HFFc6 (cell line): Measurements from ENCODE around the gene ITSN1. TPM values are rescaled to one million over a fixed set of nuclear protein-coding genes. Genes with fewer than 3 reads are reported as not detected.
A peak's percentile ranks its signal among the peaks of the same experiment; 100 is the strongest.

Source experiments
- DNase-seq: peaks from one replicate; pipeline ENCODE4 v3.0.0-alpha.2; 2018
- H3K27ac Mint-ChIP-seq: 2 replicates; pipeline ENCODE4 v1.8.0; 2020; ENCODE audit warnings: mild to moderate bottlenecking, mixed read lengths
- H3K27me3 Mint-ChIP-seq: 2 replicates; pipeline ENCODE4 v1.8.0; 2021; ENCODE audit warnings: mild to moderate bottlenecking, moderate library complexity, mixed read lengths; ENCODE audit not compliant: insufficient read depth
- H3K36me3 Mint-ChIP-seq: 2 replicates; pipeline ENCODE4 v1.8.0; 2021; ENCODE audit warnings: low read depth, mixed read lengths
- H3K4me1 Mint-ChIP-seq: 2 replicates; pipeline ENCODE4 v1.8.0; 2020; ENCODE audit warnings: low read depth, mixed read lengths
- H3K4me3 Mint-ChIP-seq: 2 replicates; pipeline ENCODE4 v1.8.0; 2020; ENCODE audit warnings: mild to moderate bottlenecking, moderate library complexity, mixed read lengths
- H3K9me3 Mint-ChIP-seq: 2 replicates; pipeline ENCODE4 v1.8.0; 2020; ENCODE audit warnings: mild to moderate bottlenecking, mixed read lengths
- total RNA-seq, 6 experiments: library from RNA; stranded (reverse); fragmentation: NEBNext Ultra II Directional; extraction: Animal tissue kit (Norgen Biotek cat#: 25700); gene quantifications; 2 replicates in 1 of 6; 3 replicates in 5 of 6; pipeline ENCODE4 v1.2.3, GENCODE V29; 2021
- TF ChIP-seq, protein P1 (sequence below): fragments of 200-600 bp; sonication (generic); IDR thresholded peaks from 2 replicates; pipeline ENCODE4 v1.5.0; 2021; ENCODE audit warnings: antibody characterized with exemption, mild to moderate bottlenecking

The ITSN1 gene
- total RNA-seq, 6 experiments from 2014 or later, result 47.7 to 54.8 (median 54.0) TPM

DNA sequence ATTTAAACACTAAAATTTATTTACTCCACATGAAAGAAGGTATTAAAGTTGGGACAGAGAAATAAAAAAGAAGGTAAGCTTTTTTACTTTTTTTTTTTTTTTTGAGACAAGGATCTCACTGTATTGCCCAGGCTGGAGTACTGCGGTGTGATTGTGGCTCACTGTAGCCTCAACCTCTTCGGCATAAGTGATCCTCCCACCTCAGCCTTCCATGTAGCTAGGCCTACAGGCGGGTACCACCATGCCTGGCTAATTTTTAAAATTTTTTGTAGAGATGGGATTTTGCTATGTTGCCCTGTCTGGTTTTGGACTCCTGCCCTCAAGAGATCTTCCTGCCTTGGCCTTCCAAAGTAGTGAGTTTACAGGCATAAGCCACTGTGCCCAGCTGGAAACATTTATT, 106.6 kb downstream of the ITSN1 start:
- H3K36me3 Mint-ChIP-seq, result peaks cover 41% of the 10 kb centered on the region
- DNase-seq, result no peak
- H3K4me1 Mint-ChIP-seq, result peaks cover 20% of the 10 kb centered on the region
- no peak overlapping the region for H3K4me3 Mint-ChIP-seq
- H3K27me3 Mint-ChIP-seq, result peaks cover 5% of the 10 kb centered on the region
- peaks cover 21% of the 10 kb centered on the region for H3K9me3 Mint-ChIP-seq
- TF ChIP-seq, protein P1, sequence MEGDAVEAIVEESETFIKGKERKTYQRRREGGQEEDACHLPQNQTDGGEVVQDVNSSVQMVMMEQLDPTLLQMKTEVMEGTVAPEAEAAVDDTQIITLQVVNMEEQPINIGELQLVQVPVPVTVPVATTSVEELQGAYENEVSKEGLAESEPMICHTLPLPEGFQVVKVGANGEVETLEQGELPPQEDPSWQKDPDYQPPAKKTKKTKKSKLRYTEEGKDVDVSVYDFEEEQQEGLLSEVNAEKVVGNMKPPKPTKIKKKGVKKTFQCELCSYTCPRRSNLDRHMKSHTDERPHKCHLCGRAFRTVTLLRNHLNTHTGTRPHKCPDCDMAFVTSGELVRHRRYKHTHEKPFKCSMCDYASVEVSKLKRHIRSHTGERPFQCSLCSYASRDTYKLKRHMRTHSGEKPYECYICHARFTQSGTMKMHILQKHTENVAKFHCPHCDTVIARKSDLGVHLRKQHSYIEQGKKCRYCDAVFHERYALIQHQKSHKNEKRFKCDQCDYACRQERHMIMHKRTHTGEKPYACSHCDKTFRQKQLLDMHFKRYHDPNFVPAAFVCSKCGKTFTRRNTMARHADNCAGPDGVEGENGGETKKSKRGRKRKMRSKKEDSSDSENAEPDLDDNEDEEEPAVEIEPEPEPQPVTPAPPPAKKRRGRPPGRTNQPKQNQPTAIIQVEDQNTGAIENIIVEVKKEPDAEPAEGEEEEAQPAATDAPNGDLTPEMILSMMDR, result no peak
- H3K27ac Mint-ChIP-seq, result no peak overlapping the region

DNA sequence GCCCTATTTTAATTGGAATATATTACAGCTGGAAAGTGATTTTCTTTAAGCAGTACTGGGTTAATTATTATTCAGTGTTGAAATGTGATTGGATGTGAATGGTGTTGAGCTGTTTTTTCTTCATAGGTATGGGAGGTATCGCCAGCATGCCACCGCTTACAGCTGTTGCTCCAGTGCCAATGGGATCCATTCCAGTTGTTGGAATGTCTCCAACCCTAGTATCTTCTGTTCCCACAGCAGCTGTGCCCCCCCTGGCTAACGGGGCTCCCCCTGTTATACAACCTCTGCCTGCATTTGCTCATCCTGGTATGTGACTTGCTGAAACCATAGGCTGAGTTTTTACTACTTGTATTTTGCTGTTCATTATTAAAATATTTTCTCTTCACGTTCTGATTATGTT, 107.7 kb downstream of the ITSN1 start:
- no peak overlapping the region for H3K27ac Mint-ChIP-seq
- H3K27me3 Mint-ChIP-seq, result peaks cover 3% of the 10 kb centered on the region
- no peak overlapping the region for H3K4me3 Mint-ChIP-seq
- no peak for DNase-seq
- peaks cover 32% of the 10 kb centered on the region for H3K36me3 Mint-ChIP-seq
- TF ChIP-seq, protein P1, result no peak
- H3K4me1 Mint-ChIP-seq, result peaks cover 20% of the 10 kb centered on the region
- peaks cover 21% of the 10 kb centered on the region for H3K9me3 Mint-ChIP-seq

DNA sequence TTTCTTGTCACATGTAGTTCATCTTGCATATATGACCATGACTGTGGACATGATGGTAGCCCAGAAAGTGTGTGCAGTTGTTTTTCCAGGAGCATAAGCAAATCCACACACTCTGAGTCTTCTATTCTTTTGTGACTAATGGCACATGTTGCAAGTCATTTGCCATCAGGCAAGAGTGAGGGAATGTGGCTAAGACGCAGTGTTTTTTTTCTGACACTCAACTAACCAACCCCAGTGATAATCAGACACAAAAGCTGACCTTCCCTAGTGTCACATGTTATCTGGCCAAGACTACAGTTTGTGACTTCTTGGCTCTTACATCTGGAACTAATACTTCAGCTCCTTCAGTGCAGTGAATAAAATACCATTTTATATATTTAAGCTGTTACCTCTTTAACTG, 108.8 kb downstream of the ITSN1 start:
- peak overlapping the region; percentile 64 for H3K27ac Mint-ChIP-seq
- peaks cover 20% of the 10 kb centered on the region for H3K4me1 Mint-ChIP-seq
- peak; percentile 24 for DNase-seq
- peaks cover 25% of the 10 kb centered on the region for H3K36me3 Mint-ChIP-seq
- TF ChIP-seq, protein P1, result no peak
- peaks cover 1% of the 10 kb centered on the region for H3K27me3 Mint-ChIP-seq
- H3K4me3 Mint-ChIP-seq, result no peak overlapping the region
- peaks cover 16% of the 10 kb centered on the region for H3K9me3 Mint-ChIP-seq

DNA sequence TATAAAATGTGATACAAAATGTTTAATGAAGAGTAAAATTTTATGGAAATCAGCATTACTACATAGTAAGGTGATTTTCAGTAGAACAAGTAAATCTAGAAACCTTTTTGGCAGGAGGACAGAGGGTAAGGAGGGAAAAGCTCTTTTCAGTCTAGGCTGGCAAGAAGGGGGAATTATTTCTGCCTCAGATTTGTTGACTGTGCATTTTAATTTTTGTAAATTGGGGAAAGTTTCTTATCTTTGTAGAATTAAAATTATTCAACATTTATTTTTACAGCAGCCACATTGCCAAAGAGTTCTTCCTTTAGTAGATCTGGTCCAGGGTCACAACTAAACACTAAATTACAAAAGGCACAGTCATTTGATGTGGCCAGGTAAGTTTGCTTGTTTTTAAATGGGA, 109.2 kb downstream of the ITSN1 start:
- Mint-ChIP-seq H3K36me3 (peaks cover 21% of the 10 kb centered on the region), H3K9me3 (peaks cover 12% of the 10 kb centered on the region), H3K27me3 (peaks cover 1% of the 10 kb centered on the region), H3K4me1 (peaks cover 20% of the 10 kb centered on the region), H3K27ac (peak overlapping the region; percentile 64), H3K4me3 (no peak overlapping the region)
- DNase-seq, result no peak
- TF ChIP-seq, protein P1, result no peak

DNA sequence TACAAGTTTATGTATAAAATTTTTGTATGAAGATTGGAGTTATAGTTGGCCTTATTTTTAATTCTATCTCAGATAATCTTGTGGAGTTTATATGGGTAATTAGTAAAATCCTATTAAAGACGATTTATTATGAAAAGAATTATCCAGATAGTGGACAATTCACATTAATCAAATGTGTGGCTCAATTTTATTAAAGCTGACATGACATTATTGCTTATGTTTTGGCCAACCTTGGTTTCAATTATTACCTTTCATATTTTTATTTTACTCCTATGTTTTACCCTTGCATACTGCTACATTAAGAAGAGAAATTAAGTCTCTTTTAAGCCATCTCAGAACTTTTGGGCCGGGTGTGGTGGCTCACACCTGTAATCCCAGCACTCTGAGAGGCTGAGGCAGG, 110.0 kb downstream of the ITSN1 start:
- peaks cover 4% of the 10 kb centered on the region for H3K9me3 Mint-ChIP-seq
- peaks cover 20% of the 10 kb centered on the region for H3K4me1 Mint-ChIP-seq
- peaks cover 1% of the 10 kb centered on the region for H3K27me3 Mint-ChIP-seq
- H3K4me3 Mint-ChIP-seq, result no peak overlapping the region
- H3K36me3 Mint-ChIP-seq, result peaks cover 13% of the 10 kb centered on the region
- no peak for DNase-seq
- no peak overlapping the region for H3K27ac Mint-ChIP-seq
- TF ChIP-seq, protein P1, result no peak

DNA sequence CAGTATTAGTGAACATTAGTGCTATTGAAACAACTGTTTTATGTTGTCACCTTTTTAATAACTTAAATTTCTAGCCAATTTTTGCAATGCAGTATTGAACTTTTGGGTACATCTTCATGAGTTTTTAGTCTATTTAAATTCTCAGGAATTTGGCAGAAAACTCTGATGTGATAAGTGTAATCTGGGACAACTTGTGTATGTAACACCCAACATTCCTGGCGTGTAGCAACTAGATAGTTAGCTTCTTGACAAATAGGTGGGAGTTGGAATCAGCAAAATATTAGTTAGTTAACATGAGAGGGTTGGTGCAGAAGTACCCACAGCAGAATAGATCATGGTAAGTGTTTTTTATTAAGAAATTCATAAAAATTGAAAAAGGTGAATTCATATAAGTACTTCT, 111.6 kb downstream of the ITSN1 start:
- no peaks in the 10 kb centered on the region for H3K9me3 Mint-ChIP-seq
- H3K36me3 Mint-ChIP-seq, result peaks cover 9% of the 10 kb centered on the region
- H3K4me1 Mint-ChIP-seq, result peaks cover 29% of the 10 kb centered on the region
- TF ChIP-seq, protein P1, result no peak
- H3K27ac Mint-ChIP-seq, result no peak overlapping the region
- no peak overlapping the region for H3K4me3 Mint-ChIP-seq
- DNase-seq, result no peak
- H3K27me3 Mint-ChIP-seq, result peaks cover 1% of the 10 kb centered on the region
